IMR-90 (cell line): ENCODE data around the gene DBP. TPM values are rescaled to one million over a fixed set of nuclear protein-coding genes. Genes with fewer than 3 reads are reported as not detected.

Experiments
- ATAC-seq: fragments of 200-7000 bp; cut with Tn5 transposase; 2 replicates; pipeline ENCODE4 v1.9.1; 2020; ENCODE audit warnings: low read depth, mild to moderate bottlenecking, moderate library complexity
- BruUV-seq: library from RNA; stranded (reverse); fragments of 400-500 nt; replicated peaks from 2 replicates; lab custom pipeline; 2021; lab: Mats Ljungman, UMichigan
- CTCF ChIA-PET: fragments of 300-600 bp; formaldehyde crosslinking; extraction: SDS; loops from one replicate; lab custom pipeline; 2021; ENCODE audit warnings: antibody characterized with exemption; lab: Yijun Ruan, JAX
- POLR2A ChIA-PET: fragments of 300-600 bp; sonication (Branson Sonifier 250); formaldehyde crosslinking; loops from one replicate; lab custom pipeline; 2022; ENCODE audit warnings: antibody characterized with exemption; ENCODE audit not compliant: unreplicated experiment; lab: Charles Lee
- DNase-seq: peaks from one replicate; pipeline ENCODE4 v3.0.0; 2013
- H2AFZ ChIP-seq: replicated peaks from 2 replicates; pipeline ENCODE3; 2013; ENCODE audit warnings: low read length, mild to moderate bottlenecking; ENCODE audit not compliant: poor library complexity
- H2AK5ac ChIP-seq: 2 replicates; pipeline ENCODE4 v1.6.1; 2013; ENCODE audit warnings: low read depth, low read length, inconsistent platforms
- H2AK9ac ChIP-seq: replicated peaks from 2 replicates; pipeline ENCODE3; 2013; ENCODE audit warnings: mild to moderate bottlenecking, low read depth, low read length, moderate library complexity; ENCODE audit not compliant: poor library complexity
- H2BK120ac ChIP-seq: 2 replicates; pipeline ENCODE4 v1.6.1; 2013; ENCODE audit warnings: low read depth, low read length, inconsistent platforms
- H2BK15ac ChIP-seq: 3 replicates; pipeline ENCODE4 v1.6.1; 2013; ENCODE audit warnings: low read depth, low read length, inconsistent platforms
- H2BK20ac ChIP-seq: 2 replicates; pipeline ENCODE4 v1.6.1; 2013; ENCODE audit warnings: low read depth, mild to moderate bottlenecking, inconsistent platforms, low read length, moderate library complexity
- H2BK5ac ChIP-seq: 2 replicates; pipeline ENCODE4 v1.6.1; 2013; ENCODE audit warnings: mild to moderate bottlenecking, low read depth, low read length, inconsistent platforms; ENCODE audit not compliant: poor library complexity, severe bottlenecking
- H3K14ac ChIP-seq: replicated peaks from 2 replicates; pipeline ENCODE4 v1.6.1; 2013; ENCODE audit warnings: low read depth, low read length, inconsistent platforms
- H3K18ac ChIP-seq: 2 replicates; pipeline ENCODE4 v1.6.1; 2013; ENCODE audit warnings: low read depth, low read length, control low read depth
- H3K23ac ChIP-seq: 2 replicates; pipeline ENCODE4 v1.6.1; 2013; ENCODE audit warnings: low read depth, low read length, inconsistent platforms
- H3K27ac ChIP-seq: 2 replicates; pipeline ENCODE4 v1.5.1; 2013; ENCODE audit warnings: mild to moderate bottlenecking, control low read depth, low read length; ENCODE audit not compliant: insufficient read depth
- H3K27me3 ChIP-seq: 2 replicates; pipeline ENCODE4 v1.6.1; 2013; ENCODE audit warnings: low read length; ENCODE audit not compliant: control insufficient read depth, insufficient read depth
- H3K36me3 ChIP-seq: 2 replicates; pipeline ENCODE4 v1.6.1; 2013; ENCODE audit warnings: low read length, mixed read lengths; ENCODE audit not compliant: control insufficient read depth, insufficient read depth
- H3K4ac ChIP-seq: 2 replicates; pipeline ENCODE4 v1.6.1; 2013; ENCODE audit warnings: low read depth, low read length, inconsistent platforms
- H3K4me1 ChIP-seq: 2 replicates; pipeline ENCODE4 v1.6.1; 2013; ENCODE audit warnings: low read length, mixed read lengths; ENCODE audit not compliant: control insufficient read depth, insufficient read depth
- H3K4me2 ChIP-seq: 2 replicates; pipeline ENCODE4 v1.6.1; 2013; ENCODE audit warnings: low read depth, mild to moderate bottlenecking, control low read depth, low read length, moderate library complexity
- H3K4me3 ChIP-seq: 2 replicates; pipeline ENCODE4 v1.5.1; 2013; ENCODE audit warnings: low read depth, mild to moderate bottlenecking, control low read depth, low read length, moderate library complexity; ENCODE audit not compliant: insufficient read depth
- H3K56ac ChIP-seq: 2 replicates; pipeline ENCODE4 v1.6.1; 2013; ENCODE audit warnings: low read length, inconsistent platforms; ENCODE audit not compliant: insufficient read depth; ENCODE audit errors: extremely low read depth
- H3K79me1 ChIP-seq, 2 experiments: 2 replicates each; pipeline ENCODE4 v1.6.1; 2013; ENCODE audit warnings: low read length in 2 of 2, inconsistent platforms in 1 of 2, low read depth in 1 of 2
- H3K9ac ChIP-seq: 2 replicates; pipeline ENCODE4 v1.6.1; 2013; ENCODE audit warnings: low read depth, low read length, control low read depth
- H3K9me1 ChIP-seq: 2 replicates; pipeline ENCODE4 v1.6.1; 2013; ENCODE audit warnings: low read length, inconsistent platforms; ENCODE audit not compliant: insufficient read depth
- H3K9me3 ChIP-seq: 2 replicates; pipeline ENCODE4 v1.6.1; 2013; ENCODE audit warnings: low read length; ENCODE audit not compliant: control insufficient read depth, insufficient read depth
- H4K20me1 ChIP-seq: 2 replicates; pipeline ENCODE4 v1.6.1; 2013; ENCODE audit warnings: low read length, inconsistent platforms; ENCODE audit not compliant: insufficient read depth
- H4K5ac ChIP-seq: 2 replicates; pipeline ENCODE4 v1.6.1; 2013; ENCODE audit warnings: mild to moderate bottlenecking, low read depth, low read length, control low read depth
- H4K8ac ChIP-seq, 2 experiments: 2 replicates each; pipeline ENCODE4 v1.6.1; 2013; ENCODE audit warnings: low read depth in 2 of 2, low read length in 2 of 2, control low read depth in 1 of 2, inconsistent platforms in 1 of 2
- H4K91ac ChIP-seq: 2 replicates; pipeline ENCODE4 v1.6.1; 2013; ENCODE audit warnings: low read depth, low read length, inconsistent platforms; ENCODE audit not compliant: insufficient read depth
- BHLHE40 ChIP-seq: fragments of 150-350 bp; IDR thresholded peaks from 2 replicates; pipeline ENCODE4 v1.6.1; 2016; ENCODE audit warnings: mild to moderate bottlenecking, low read depth, low read length
- CEBPB ChIP-seq: IDR thresholded peaks from 2 replicates; pipeline ENCODE4 v1.6.1; 2012; ENCODE audit warnings: low read depth, low read length, improper control_type of control experiment
- CHD1 ChIP-seq: IDR thresholded peaks from 2 replicates; pipeline ENCODE4 v1.6.1; 2012; ENCODE audit warnings: low read depth, low read length, improper control_type of control experiment
- CTCF ChIP-seq: conservative IDR thresholded peaks from 2 replicates; pipeline ENCODE4 v1.5.1; 2012; ENCODE audit warnings: mild to moderate bottlenecking, low read depth, low read length, improper control_type of control experiment
- ELK1 ChIP-seq: fragments of 150-350 bp; IDR thresholded peaks from 2 replicates; pipeline ENCODE4 v1.6.1; 2016; ENCODE audit warnings: low read depth, mild to moderate bottlenecking, low read length, moderate library complexity, borderline replicate concordance
- FOS ChIP-seq: fragments of 150-350 bp; IDR thresholded peaks from 2 replicates; pipeline ENCODE4 v1.6.1; 2016; ENCODE audit warnings: low read depth, low read length
- MAZ ChIP-seq: IDR thresholded peaks from 2 replicates; pipeline ENCODE4 v1.6.1; 2012; ENCODE audit warnings: low read depth, mild to moderate bottlenecking, low read length, improper control_type of control experiment, moderate library complexity, borderline replicate concordance
- MXI1 ChIP-seq: IDR thresholded peaks from 2 replicates; pipeline ENCODE4 v1.6.1; 2012; ENCODE audit warnings: low read depth, mild to moderate bottlenecking, low read length, moderate library complexity, borderline replicate concordance
- NFE2L2 ChIP-seq: fragments of 150-350 bp; IDR thresholded peaks from 2 replicates; pipeline ENCODE4 v1.6.1; 2016; ENCODE audit warnings: low read depth, mild to moderate bottlenecking, low read length
- POLR2A ChIP-seq: IDR thresholded peaks from 2 replicates; pipeline ENCODE4 v1.6.1; 2012; ENCODE audit warnings: mild to moderate bottlenecking, low read depth, low read length
- RAD21 ChIP-seq: IDR thresholded peaks from 2 replicates; pipeline ENCODE4 v1.6.1; 2012; ENCODE audit warnings: low read length, improper control_type of control experiment
- RCOR1 ChIP-seq: IDR thresholded peaks from 2 replicates; pipeline ENCODE4 v1.6.1; 2012; ENCODE audit warnings: mild to moderate bottlenecking, low read length, improper control_type of control experiment; ENCODE audit not compliant: insufficient replicate concordance
- RFX5 ChIP-seq: IDR thresholded peaks from 2 replicates; pipeline ENCODE4 v1.8.0; 2012; ENCODE audit warnings: low read depth, mild to moderate bottlenecking, low read length, moderate library complexity
- SMC3 ChIP-seq: fragments of 150-350 bp; IDR thresholded peaks from 2 replicates; pipeline ENCODE4 v1.6.1; 2016; ENCODE audit warnings: low read depth, mild to moderate bottlenecking, antibody characterized with exemption, low read length, moderate library complexity
- USF2 ChIP-seq: fragments of 150-350 bp; IDR thresholded peaks from 2 replicates; pipeline ENCODE4 v1.6.1; 2017; ENCODE audit warnings: mild to moderate bottlenecking, antibody characterized with exemption, low read length, low read depth
- WGBS, 2 experiments: methylation state at CpG; one replicate each; pipeline versions ENCODE4 v1.1.5 to v1.1.7; 2013; ENCODE audit warnings: missing lambda C conversion rate in 2 of 2; ENCODE audit not compliant: insufficient read length in 1 of 2; ENCODE audit errors: extremely low coverage in 2 of 2; 5-methylcytosine and 5-hydroxymethylcytosine counted together
- dilution Hi-C: fragments of 300-500 bp; cut with HindIII; formaldehyde crosslinking; loops from one replicate; pipeline ENCODE4 v1.14.3; 2018; ENCODE audit warnings: low sequenced_read_pairs; ENCODE audit not compliant: unreplicated experiment
- in situ Hi-C: fragments of 300-500 bp; cut with MboI; formaldehyde crosslinking; loops from 3 replicates; pipeline ENCODE4 v1.14.3; 2019; ENCODE audit warnings: low sequenced_read_pairs, inconsistent platforms, mixed read lengths
- intact Hi-C: fragments of 100-400 bp; cut with micrococcal nuclease; formaldehyde crosslinking; loops from 2 replicates; pipeline ENCODE4 v1.10.0; 2022
- polyA plus RNA-seq, 3 experiments: library from polyadenylated mRNA; depleted of rRNA; stranded (reverse); fragments of >200 nt; gene quantifications; 2 replicates each; pipeline ENCODE4 v1.2.3, GENCODE V29; 2012; ENCODE audit warnings: low replicate concordance in 1 of 3
- total RNA-seq: library from RNA; depleted of rRNA; stranded (reverse); fragments of >200 nt; gene quantifications from 2 replicates; pipeline ENCODE4 v1.2.3, GENCODE V29; 2012

Gene DBP
- total and polyA plus RNA-seq, 2 of the 4 experiments (the other 2 are of a cell fraction): 3.0 to 3.6 TPM

- H3K18ac ChIP-seq: no peak within 1 kb of the TSS
- H2BK5ac ChIP-seq: no peak within 1 kb of the TSS
- no peak within 1 kb of the TSS for H3K4ac ChIP-seq
- ATAC-seq (no peak), DNase-seq (no peak)
- peaks cover 53% of the 10 kb centered on the region for H4K20me1 ChIP-seq
- peaks cover 8 to 39% of the 10 kb centered on the region in 2 experiments; a peak in 3 of 4 replicates for H3K79me1 ChIP-seq
- no peak within 1 kb of the TSS; a peak in 1 of 4 replicates for H4K8ac ChIP-seq
- no peak within 1 kb of the TSS for H2AK5ac ChIP-seq
- intact Hi-C loops: no loop called here
- H3K4me1 ChIP-seq: peaks cover 8% of the 10 kb centered on the region
- H2AK9ac ChIP-seq: peak within 1 kb of the TSS; percentile 10
- 52% methylated on average over 8 of the region's 31 CpGs; no CpG with 5 or more reads in 1 of the 2 experiments for WGBS, 2 experiments
- no peak within 1 kb of the TSS for H4K5ac ChIP-seq
- no peak within 1 kb of the TSS for H3K14ac ChIP-seq
- in situ Hi-C loops: no loop called here
- H3K9ac ChIP-seq: no peak within 1 kb of the TSS
- H3K27ac ChIP-seq: no peak within 1 kb of the TSS
- peaks cover 28% of the 10 kb centered on the region for H3K36me3 ChIP-seq
- H3K4me3 ChIP-seq: no peak within 1 kb of the TSS
- no peaks in the 10 kb centered on the region for H3K27me3 ChIP-seq
- no peak within 1 kb of the TSS for H2BK120ac ChIP-seq
- H3K9me1 ChIP-seq: no peaks in the 10 kb centered on the region
- dilution Hi-C loops: no loop called here
- BruUV-seq: no TSS peak
- no peak within 1 kb of the TSS for H2BK15ac ChIP-seq
- no peak within 1 kb of the TSS for H3K56ac ChIP-seq
- CTCF ChIA-PET: no interaction called here
- no peak within 1 kb of the TSS for H4K91ac ChIP-seq
- no peak within 1 kb of the TSS for H2AFZ ChIP-seq
- no peaks in the 10 kb centered on the region for H3K9me3 ChIP-seq
- H2BK20ac ChIP-seq: no peak within 1 kb of the TSS
- no peak within 1 kb of the TSS for H3K4me2 ChIP-seq
- H3K23ac ChIP-seq: no peak within 1 kb of the TSS
- POLR2A ChIA-PET: no interaction called here
- no peak for TF ChIP-seq RFX5
- TF ChIP-seq MAZ: no peak
- TF ChIP-seq POLR2A: no peak
- no peak for TF ChIP-seq RAD21
- no peak for TF ChIP-seq CEBPB
- no peak for TF ChIP-seq RCOR1
- TF ChIP-seq BHLHE40: no peak
- no peak for TF ChIP-seq USF2
- TF ChIP-seq CHD1: no peak
- TF ChIP-seq CTCF: no peak
- no peak for TF ChIP-seq ELK1
- TF ChIP-seq FOS: no peak
- no peak for TF ChIP-seq SMC3
- TF ChIP-seq NFE2L2: no peak
- no peak for TF ChIP-seq MXI1
These were observed 22.5 kb downstream of the DBP start, which contains the start of gene FAM83E for GRCh38 chr19:48614436-48615230. Gene FAM83E (minus strand): TSS chr19:48615076. CDS start chr19:48613372, 1,704 bp downstream.
